ENCODE data around the gene KHK.

GRCh38 chr2:27135478-27135955, 48.9 kb downstream of the KHK start:
- TF ChIP-seq PBX2 (CRISPR knock-in tag; IDR thresholded peaks at IDR 0.05; ENCODE audit: low read depth) (no peak), PBX2 (tag; conservative IDR thresholded peaks at IDR 0.05; ENCODE audit: low read depth) (no peak), ZNF561 (CRISPR knock-in tag; conservative IDR thresholded peaks at IDR 0.05) (no peak), SMAD1 (IDR thresholded peaks at IDR 0.05; ENCODE audit: low read depth, low read length, partially characterized antibody) (no peak), YY1 (IDR thresholded peaks at IDR 0.05; ENCODE audit: borderline replicate concordance in 1 of 3, control insufficient read depth in 1 of 3, extremely low read depth in 1 of 3, insufficient read depth in 3 of 3, insufficient read length in 1 of 3, insufficient replicate concordance in 2 of 3, low read depth in 1 of 3, low read length in 2 of 3) (no peak)
